ENCODE results near the gene PTPN23.
A peak's percentile ranks its signal among the peaks of the same experiment; 100 is the strongest.

The PTPN23 gene

DNA sequence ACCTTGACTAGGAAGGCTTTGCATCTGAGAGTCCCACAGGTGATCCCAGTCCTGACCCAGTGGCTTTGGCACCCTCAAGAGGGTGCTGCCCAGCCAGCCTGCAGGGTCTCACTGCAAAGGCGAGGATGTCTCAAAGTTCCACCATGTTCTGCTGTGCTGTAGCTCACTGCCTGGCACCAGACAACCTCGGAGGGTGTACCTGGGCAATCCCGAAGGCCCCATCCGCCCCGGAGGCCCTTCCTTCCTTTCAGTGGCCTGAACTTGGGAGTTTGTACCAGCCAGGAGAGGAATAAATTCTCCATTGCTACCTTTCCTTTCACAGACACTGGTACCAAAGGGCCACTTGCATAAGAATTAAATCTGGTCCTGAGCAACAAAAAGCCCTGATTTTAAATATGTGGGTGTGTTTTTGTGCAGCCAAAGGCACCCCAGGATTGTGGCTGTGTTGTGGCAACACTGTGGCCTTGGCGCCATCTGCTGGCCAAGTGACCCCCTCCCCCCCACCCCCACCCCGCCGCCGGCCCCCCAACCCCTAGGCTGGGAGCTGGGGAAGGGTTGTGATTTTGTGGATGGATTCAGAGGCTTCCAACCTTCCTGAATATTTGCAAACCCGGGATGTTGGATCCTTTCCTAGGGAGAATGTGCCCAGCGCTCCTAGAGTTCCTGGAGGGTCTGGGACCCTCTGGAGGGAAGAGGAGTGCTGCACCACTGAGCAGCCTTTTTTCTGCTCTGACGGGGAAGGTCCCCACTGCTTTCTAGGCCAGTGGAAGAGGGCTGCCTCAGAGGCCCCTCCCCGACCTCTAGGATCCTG, 9.7 kb upstream of the PTPN23 start:
- DNase-seq (ENCODE audit: low read depth in 3 of 3, low spot score in 1 of 3) = no peak

- DNase-seq (ENCODE audit: low read depth in 3 of 3, low spot score in 1 of 3) = no peak
These were observed 6.2 kb upstream of the PTPN23 start for GRCh38 chr3:47374587-47374986.

DNA sequence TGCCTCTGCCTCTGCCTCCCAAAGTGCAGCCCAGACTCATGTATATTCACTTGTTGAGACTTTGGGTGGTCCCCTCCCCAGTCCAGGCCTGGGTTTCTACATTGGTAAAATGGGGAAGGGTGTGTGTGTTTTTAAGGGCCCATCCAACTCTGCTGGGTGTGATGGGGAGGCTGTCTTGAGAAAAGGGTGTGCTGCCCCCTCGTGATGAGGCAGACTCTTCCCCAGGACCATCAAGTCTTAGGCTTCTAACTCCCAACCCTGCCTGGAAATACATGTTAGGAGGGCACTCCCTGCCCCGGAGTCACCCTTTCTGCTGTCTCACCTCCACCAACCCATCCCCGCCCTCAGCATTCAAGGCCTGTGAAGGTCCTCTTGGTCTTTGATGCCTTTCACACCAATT, 4.4 kb upstream of the PTPN23 start:
- no peak for DNase-seq (ENCODE audit: low read depth in 3 of 3, low spot score in 1 of 3)

DNA sequence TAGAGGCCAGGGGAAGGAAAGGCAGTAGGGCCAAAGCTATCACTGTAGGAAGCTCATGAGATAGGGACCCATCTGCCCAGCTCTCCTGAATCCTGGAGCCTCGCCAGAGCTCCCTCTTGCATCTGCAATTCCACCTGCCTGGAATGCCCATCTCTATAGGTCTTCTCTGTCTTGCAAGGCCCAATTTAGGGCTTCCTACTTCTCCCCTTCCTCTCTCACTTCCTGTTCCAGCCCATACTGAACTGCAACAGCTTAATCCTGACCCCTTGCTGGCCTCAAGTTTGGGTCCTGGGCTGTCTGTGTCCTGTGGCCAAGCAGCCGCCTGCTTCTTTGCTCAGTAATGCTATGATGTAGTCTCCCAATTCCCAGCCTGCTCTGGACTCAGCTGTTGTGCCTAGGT, 3.6 kb upstream of the PTPN23 start:
- no peak for DNase-seq (ENCODE audit: low read depth in 3 of 3, low spot score in 1 of 3)

DNA sequence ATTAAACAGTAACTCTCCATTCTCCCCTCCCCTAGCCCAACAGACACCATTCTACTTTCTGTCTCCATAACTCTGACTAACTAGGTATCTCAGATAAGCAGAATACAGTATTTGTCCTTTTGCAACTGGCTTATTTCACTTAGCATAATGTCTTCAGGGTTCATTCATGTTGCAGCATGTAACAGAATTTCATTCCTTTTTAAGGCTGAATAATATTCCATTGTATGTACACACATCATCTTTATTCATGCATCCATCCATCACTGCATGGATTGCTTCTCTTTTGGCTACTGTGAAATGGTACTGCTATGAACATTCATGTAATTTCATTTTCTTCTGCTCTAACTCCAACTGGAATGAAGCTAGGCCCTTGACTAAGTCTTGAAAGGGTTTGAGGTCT, 2.0 kb upstream of the PTPN23 start:
- DNase-seq (ENCODE audit: low read depth in 3 of 3, low spot score in 1 of 3) = no peak

GRCh38 chr3:47379411-47379899, 1.4 kb upstream of the PTPN23 start:
- DNase-seq (ENCODE audit: low read depth in 3 of 3, low spot score in 1 of 3) = no peak

DNA sequence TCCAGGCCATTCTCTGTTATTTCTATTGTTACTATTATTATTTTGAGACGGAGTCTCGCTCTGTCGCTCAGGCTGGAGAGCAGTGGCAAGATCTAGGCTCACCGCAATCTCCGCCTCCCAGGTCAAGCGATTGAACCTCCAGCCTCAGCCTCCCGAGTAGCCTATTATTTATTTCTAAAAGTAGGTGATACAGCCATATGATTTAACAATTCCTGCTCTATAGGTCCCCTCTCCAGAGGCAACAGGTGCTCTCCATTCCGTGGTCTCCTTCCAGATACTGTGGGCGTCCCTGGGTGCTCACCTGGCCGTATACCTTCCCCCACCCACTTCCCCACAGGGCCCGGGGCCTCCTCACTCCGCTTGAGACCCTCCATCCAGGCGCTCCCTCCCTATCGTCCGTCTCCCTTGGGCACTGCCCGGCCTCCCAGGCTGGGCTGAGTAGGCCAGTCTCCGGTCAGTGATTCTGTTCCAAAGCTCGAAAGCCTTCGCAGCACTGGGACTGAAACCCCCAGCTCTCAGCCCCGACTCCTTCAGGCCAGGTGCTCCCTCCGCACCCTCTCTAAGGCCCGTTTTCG, 708 bp upstream of the PTPN23 start:
- no peak for DNase-seq (ENCODE audit: low read depth in 3 of 3, low spot score in 1 of 3)

- peak; percentile 19 to 51 (median 26) for DNase-seq (ENCODE audit: low read depth in 3 of 3, low spot score in 1 of 3)
These were observed 716 bp downstream of the PTPN23 start for GRCh38 chr3:47381317-47382157.

DNA sequence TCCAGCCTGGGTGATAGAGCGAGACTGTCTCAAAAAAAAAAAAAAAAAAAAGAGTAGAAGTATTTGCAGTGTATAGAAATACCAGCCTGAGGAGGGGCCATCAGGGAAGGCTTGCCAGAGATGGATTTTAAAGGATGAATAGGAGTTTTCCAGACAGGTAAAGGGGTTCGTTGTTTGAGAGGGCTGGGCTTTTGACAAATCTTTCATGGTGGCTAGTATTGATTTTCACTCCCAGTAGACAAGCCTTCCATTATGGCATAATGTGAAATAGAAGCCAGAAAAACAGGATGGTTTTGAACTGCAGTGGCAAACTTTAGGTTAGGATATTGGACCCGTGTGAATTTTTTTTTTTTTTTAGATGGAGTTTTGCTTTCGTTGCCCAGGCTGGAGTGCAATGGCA, 3.6 kb downstream of the PTPN23 start:
- DNase-seq (ENCODE audit: low read depth in 3 of 3, low spot score in 1 of 3) = no peak

DNA sequence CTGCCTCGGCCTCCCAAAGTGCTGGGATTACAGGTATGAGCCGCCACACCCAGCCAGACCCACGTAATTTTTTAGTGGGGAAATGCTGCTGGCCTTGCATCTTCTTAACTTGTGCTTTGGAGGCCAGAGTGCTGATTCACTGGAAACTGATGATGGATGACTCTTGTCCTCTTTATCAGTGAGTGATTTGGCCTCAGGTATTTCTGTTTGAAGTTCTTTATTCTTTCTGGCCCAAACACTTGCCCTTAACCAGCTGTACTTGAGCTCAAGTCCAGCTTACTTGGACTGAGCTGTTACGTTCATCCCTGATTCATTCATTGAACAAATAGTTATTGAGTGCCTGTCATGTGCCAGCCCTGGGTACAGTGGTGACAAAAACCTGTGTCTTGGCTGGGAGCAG, 4.2 kb downstream of the PTPN23 start:
- DNase-seq (ENCODE audit: low read depth in 3 of 3, low spot score in 1 of 3) = no peak

DNA sequence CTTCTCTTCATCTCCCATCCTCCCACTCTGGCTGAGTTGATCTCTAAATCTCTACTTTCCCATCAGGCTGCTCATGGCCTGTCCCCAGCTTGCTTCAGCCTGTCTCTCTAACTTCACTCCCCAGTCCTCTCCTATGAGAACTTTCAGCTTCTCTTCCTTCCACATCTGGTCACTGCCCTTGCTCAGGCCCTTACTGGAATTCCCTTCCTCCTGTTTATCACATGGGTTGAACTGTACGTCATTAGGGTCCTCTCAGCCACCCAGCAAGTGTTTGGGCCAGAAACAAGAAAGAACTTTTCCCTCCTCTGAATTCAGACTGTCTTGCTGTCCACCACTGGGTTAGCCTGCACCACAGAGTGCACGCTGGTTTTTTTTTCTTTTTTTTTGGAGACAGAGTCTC, 5.0 kb downstream of the PTPN23 start:
- no peak for DNase-seq (ENCODE audit: low read depth in 3 of 3, low spot score in 1 of 3)

GRCh38 chr3:47392933-47393332, 12.1 kb downstream of the PTPN23 start:
- DNase-seq (ENCODE audit: low read depth in 3 of 3, low spot score in 1 of 3) = no peak

DNA sequence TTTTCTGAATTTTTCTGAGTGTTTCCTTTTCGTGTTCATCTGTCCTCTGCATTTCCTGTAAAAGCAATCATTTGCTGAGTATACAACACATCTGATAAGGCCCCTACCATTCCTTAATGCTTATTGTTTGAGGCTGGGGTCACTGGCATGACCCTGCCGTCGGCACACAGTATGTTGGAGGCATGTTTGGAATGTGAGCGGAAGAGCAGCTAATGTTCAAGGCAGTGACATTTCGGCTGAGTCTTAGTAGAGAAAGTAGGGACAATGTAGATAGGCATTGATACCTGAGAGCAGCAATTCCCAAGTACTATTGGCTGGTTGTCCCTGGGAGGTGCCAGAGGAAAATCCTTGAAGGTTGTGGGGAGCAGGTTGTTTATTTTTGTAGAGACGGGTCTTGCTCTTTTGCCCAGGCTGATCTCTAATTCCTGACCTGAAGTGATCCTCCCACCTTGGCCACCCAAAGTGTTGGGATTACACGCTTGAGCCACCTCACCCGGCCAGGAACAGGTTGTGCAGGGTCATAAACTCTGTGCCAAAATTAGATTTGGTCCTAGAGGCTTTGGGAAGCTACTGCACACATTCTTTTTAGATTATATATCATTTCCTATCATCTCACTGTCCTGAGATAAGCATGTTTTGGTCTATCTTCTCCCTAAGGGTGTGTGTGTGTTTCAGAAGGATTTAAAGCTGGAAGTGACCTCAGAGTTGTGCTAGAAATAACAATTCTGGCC, 13.5 kb downstream of the PTPN23 start:
- no peak for DNase-seq (ENCODE audit: low read depth in 3 of 3, low spot score in 1 of 3)

DNA sequence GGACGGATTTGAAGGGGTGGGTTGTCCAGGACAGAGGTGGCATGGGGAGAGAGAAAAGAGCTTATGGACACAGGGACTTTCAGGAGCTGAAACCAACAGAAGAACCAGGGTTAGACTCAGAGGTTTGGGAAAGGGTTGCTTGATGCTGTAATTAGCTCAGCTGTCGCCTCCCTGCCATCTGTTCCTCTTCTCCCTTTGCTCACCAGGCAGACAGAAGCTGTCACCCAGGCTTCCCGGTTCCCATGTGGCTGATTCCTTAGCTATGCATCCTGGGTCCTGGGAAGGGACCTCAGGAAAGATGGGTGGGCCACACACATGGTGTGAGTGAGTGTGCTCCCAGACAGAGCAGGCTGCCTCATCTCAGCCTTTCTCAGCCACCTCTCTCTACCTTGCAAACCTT, 14.1 kb downstream of the PTPN23 start:
- no peak for DNase-seq (ENCODE audit: low read depth in 3 of 3, low spot score in 1 of 3)

GRCh38 chr3:47398228-47398627, 17.4 kb downstream of the PTPN23 start:
- no peak for DNase-seq (ENCODE audit: low read depth in 3 of 3, low spot score in 1 of 3)

GRCh38 chr3:47399016-47399415, 18.2 kb downstream of the PTPN23 start:
- no peak for DNase-seq (ENCODE audit: low read depth in 3 of 3, low spot score in 1 of 3)

GRCh38 chr3:47399531-47400270, 18.9 kb downstream of the PTPN23 start:
- DNase-seq (ENCODE audit: low read depth in 3 of 3, low spot score in 1 of 3) = no peak

GRCh38 chr3:47404431-47404876, 23.6 kb downstream of the PTPN23 start:
- no peak for DNase-seq (ENCODE audit: low read depth in 3 of 3, low spot score in 1 of 3)

- DNase-seq (ENCODE audit: low read depth in 3 of 3, low spot score in 1 of 3) = no peak
These were observed 24.4 kb downstream of the PTPN23 start for GRCh38 chr3:47404955-47405790.
